C4-2B (cell line): ENCODE results near the gene SNX7.

Source experiments
- H3K27ac ChIP-seq: fragments of 450-650 bp; 2 replicates; pipeline ENCODE4 v1.5.1; 2017
- CTCF ChIP-seq: fragments of 450-650 bp; conservative IDR thresholded peaks from 2 replicates; pipeline ENCODE4 v1.5.1; 2017; ENCODE audit warnings: mild to moderate bottlenecking
- ZFX ChIP-seq: fragments of 450-650 bp; IDR thresholded peaks from 2 replicates; pipeline ENCODE4 v1.6.1; 2017

The SNX7 gene

GRCh38 chr1:98794196-98794886 lies 132.8 kb downstream of the SNX7 start:
- H3K27ac ChIP-seq = no peak overlapping the region
- TF ChIP-seq ZFX (no peak), CTCF (peak; percentile 90)

- no peak overlapping the region for H3K27ac ChIP-seq
- no peak for TF ChIP-seq CTCF
- no peak for TF ChIP-seq ZFX
Measured at GRCh38 chr1:98796049-98796448, 134.5 kb downstream of the SNX7 start.

- H3K27ac ChIP-seq = no peak overlapping the region
- TF ChIP-seq ZFX (no peak), CTCF (no peak)
Measured at GRCh38 chr1:98797506-98797905, 136.0 kb downstream of the SNX7 start.
